Activated CD8-positive, alpha-beta T cell treated with anti-CD3 and anti-CD28 coated beads for 36 hours (primary cell): Measurements from ENCODE around the gene RASAL3. TPM values are rescaled to one million over a fixed set of nuclear protein-coding genes. Genes with fewer than 3 reads are reported as not detected.

Experiments
- ATAC-seq: fragments of 200-7000 bp; cut with Tn5 transposase; one replicate; pipeline ENCODE4 v1.10.0; 2021; ENCODE audit warnings: mild to moderate bottlenecking, moderate library complexity
- CTCF ChIA-PET: fragments of 350-600 bp; sonication (Branson Sonifier 250); formaldehyde crosslinking; loops from one replicate; lab custom pipeline; 2021; ENCODE audit warnings: antibody characterized with exemption; lab: Charles Lee
- POLR2A ChIA-PET: fragments of 350-600 bp; sonication (Branson Sonifier 250); formaldehyde crosslinking; loops from one replicate; lab custom pipeline; 2021; ENCODE audit warnings: antibody characterized with exemption; lab: Charles Lee
- DNase-seq: peaks from one replicate; pipeline ENCODE4 v3.0.0-alpha.2; 2020
- H3K27ac Mint-ChIP-seq: one replicate; pipeline ENCODE4 v1.8.0; 2021; ENCODE audit warnings: mild to moderate bottlenecking, mixed read lengths
- H3K27me3 Mint-ChIP-seq: one replicate; pipeline ENCODE4 v1.8.0; 2021; ENCODE audit warnings: mixed read lengths
- H3K36me3 Mint-ChIP-seq: one replicate; pipeline ENCODE4 v1.8.0; 2021; ENCODE audit warnings: low read depth, mixed read lengths
- H3K4me1 Mint-ChIP-seq: one replicate; pipeline ENCODE4 v1.8.0; 2021; ENCODE audit warnings: low read depth, mixed read lengths
- H3K4me3 Mint-ChIP-seq: one replicate; pipeline ENCODE4 v1.8.0; 2021; ENCODE audit warnings: mild to moderate bottlenecking, moderate library complexity, mixed read lengths
- H3K9me3 Mint-ChIP-seq: one replicate; pipeline ENCODE4 v1.8.0; 2021; ENCODE audit warnings: mixed read lengths
- intact Hi-C: fragments of 100-400 bp; cut with micrococcal nuclease; formaldehyde crosslinking; loops from one replicate; pipeline ENCODE4 v1.10.0; 2022
- total RNA-seq, 2 experiments: library from RNA; stranded (reverse); gene quantifications; one replicate each; pipeline ENCODE4 v1.2.3, GENCODE V29; 2021
- TF ChIP-seq, protein P1 (sequence below): fragments of 200-600 bp; IDR thresholded peaks from one replicate; pipeline ENCODE4 v1.8.0; 2022; ENCODE audit warnings: antibody characterized with exemption, mild to moderate bottlenecking

Gene RASAL3
- total RNA-seq, 2 experiments from 2014 or later = 83.9 to 85.8 TPM

DNA sequence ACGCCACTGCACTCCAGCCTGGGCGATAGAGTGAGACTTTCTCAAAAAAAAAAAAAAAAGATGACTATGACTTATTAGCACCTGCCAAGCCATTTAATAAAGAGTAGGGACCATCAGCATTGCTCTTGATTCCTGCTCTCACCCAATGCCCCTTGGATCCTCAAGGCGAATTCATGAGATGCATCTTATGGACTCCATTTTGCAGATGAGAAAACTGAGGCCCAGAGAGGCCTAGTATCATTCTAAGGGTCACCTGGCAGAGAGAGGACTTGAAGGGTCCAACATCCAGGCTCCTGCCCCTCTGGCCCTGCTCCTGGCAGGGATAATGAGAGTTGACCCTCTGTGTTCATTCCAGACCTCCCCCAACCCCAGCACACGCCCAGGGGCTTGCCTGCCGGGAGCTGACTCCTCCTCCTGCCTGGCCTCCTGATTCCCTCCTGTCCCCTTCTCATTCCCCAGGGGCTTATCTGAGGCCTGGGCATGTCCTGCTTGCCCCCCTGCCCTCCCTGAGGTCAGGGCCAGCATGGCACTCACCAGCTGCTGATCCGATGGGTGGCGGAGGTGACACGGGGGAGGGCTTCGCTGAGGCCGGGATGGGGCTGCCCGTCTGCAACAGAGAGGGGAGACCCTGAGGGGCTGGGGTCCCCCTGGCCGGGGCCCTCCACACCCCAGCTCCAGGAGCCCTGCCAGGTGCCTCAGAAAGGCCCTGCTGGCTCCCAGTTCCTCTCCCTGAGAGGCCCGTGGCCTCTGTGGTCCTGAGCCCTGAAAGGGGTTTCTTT lies 22.0 kb downstream of the RASAL3 start:
- no peak overlapping the region for H3K27ac Mint-ChIP-seq
- H3K4me1 Mint-ChIP-seq = no peaks in the 10 kb centered on the region
- H3K4me3 Mint-ChIP-seq = no peak overlapping the region
- ATAC-seq (no peak), DNase-seq (no peak)
- no peaks in the 10 kb centered on the region for H3K27me3 Mint-ChIP-seq
- POLR2A ChIA-PET = interaction anchor here (1.2 kb wide), 1 partner anchor 109 kb away, joined by 3 read pairs; no protein-coding TSS in a partner anchor
- intact Hi-C loops = no loop called here
- H3K9me3 Mint-ChIP-seq = no peaks in the 10 kb centered on the region
- no peaks in the 10 kb centered on the region for H3K36me3 Mint-ChIP-seq
- CTCF ChIA-PET = interaction anchor here (1.2 kb wide), 1 partner anchor 24 kb away, joined by 3 read pairs; the partner anchor contains the start of gene AKAP8L
- TF ChIP-seq, protein P1, sequence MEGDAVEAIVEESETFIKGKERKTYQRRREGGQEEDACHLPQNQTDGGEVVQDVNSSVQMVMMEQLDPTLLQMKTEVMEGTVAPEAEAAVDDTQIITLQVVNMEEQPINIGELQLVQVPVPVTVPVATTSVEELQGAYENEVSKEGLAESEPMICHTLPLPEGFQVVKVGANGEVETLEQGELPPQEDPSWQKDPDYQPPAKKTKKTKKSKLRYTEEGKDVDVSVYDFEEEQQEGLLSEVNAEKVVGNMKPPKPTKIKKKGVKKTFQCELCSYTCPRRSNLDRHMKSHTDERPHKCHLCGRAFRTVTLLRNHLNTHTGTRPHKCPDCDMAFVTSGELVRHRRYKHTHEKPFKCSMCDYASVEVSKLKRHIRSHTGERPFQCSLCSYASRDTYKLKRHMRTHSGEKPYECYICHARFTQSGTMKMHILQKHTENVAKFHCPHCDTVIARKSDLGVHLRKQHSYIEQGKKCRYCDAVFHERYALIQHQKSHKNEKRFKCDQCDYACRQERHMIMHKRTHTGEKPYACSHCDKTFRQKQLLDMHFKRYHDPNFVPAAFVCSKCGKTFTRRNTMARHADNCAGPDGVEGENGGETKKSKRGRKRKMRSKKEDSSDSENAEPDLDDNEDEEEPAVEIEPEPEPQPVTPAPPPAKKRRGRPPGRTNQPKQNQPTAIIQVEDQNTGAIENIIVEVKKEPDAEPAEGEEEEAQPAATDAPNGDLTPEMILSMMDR = no peak

DNA sequence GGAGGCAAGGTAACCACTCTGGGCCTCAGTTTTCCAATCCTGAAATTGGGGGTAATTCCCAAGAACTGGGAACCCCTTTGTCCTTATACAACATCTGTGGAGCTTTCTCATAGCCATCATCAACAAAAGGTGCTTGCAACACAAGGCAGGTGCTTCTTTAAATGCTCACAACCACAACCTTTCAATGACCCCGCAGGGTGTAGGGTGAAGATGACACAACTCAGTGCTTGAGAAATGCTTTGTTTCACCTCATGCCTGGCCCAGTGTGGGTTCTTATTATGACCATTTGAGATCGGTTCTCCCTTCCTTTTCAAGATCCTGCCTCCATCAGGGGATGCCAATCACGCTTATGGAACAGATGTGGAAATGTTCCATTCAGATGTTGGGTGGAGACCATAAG lies 23.0 kb downstream of the RASAL3 start:
- H3K4me1 Mint-ChIP-seq = peaks cover 2% of the 10 kb centered on the region
- H3K27me3 Mint-ChIP-seq = no peaks in the 10 kb centered on the region
- DNase-seq = no peak
- TF ChIP-seq, protein P1 = no peak
- ATAC-seq = no peak
- intact Hi-C loops = no loop called here
- no peaks in the 10 kb centered on the region for H3K36me3 Mint-ChIP-seq
- ChIA-PET POLR2A (interaction anchor here (0.6 to 1.2 kb wide), 3 partner anchors 8 to 110 kb away, joined by 3 read pairs; no protein-coding TSS in a partner anchor), CTCF (interaction anchor here (1.2 kb wide), 1 partner anchor 23 kb away, joined by 3 read pairs; the partner anchor contains the start of gene AKAP8L)
- no peaks in the 10 kb centered on the region for H3K9me3 Mint-ChIP-seq
- no peak overlapping the region for H3K4me3 Mint-ChIP-seq
- no peak overlapping the region for H3K27ac Mint-ChIP-seq

DNA sequence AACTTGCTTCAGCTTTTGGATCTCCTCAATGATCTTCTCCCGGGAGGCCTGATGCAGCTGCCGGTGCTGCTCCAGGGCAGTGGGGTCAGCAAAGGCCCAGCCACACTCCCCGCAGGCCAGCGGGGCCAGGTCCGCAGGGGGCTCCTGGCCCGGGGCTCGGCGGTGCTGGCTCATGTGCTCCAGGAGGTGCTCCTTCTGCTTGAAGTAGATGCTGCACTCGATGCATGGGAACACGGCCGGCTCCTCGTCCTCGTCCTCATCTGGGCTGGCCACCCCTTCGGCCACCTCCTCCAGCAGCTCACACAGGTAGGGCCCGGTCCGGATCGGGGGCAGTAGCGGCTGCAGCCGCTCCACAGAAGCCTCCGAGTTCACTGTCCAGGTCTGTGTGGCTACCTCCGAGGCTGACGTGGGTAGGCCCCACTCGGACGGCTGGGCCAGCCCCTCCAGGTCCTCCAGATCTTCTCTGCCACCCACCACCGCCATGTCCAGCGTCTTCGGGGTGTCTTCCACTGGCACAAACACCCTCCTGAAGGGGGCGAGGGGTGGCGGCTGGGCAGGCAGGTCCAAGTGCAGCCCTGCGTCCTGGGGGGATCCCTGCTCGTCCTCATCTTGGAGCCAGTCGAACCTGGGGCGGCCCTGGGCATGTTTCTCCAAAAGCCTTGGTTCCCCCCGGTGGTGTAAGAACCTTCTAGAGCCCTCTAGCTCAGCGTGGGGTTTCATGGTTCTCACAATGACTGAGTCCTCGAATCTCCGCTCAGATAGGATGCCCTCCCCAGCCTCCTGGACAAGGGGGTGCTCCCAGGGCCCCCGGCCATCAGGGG lies 24.3 kb downstream of the RASAL3 start:
- ATAC-seq = no peak
- CTCF ChIA-PET = interaction anchor here (0.9 kb wide), 1 partner anchor 116 kb away, joined by 3 read pairs; no protein-coding TSS in a partner anchor
- intact Hi-C loops = no loop called here
- peaks cover 4% of the 10 kb centered on the region for H3K4me1 Mint-ChIP-seq
- no peaks in the 10 kb centered on the region for H3K27me3 Mint-ChIP-seq
- H3K9me3 Mint-ChIP-seq = no peaks in the 10 kb centered on the region
- H3K4me3 Mint-ChIP-seq = no peak overlapping the region
- TF ChIP-seq, protein P1 = no peak
- DNase-seq = no peak
- no peaks in the 10 kb centered on the region for H3K36me3 Mint-ChIP-seq
- POLR2A ChIA-PET = interaction anchor here (1.4 to 1.5 kb wide), 2 partner anchors 19 to 21 kb away, joined by 3 to 5 read pairs; partner anchors contain the start of gene AKAP8L
- no peak overlapping the region for H3K27ac Mint-ChIP-seq

DNA sequence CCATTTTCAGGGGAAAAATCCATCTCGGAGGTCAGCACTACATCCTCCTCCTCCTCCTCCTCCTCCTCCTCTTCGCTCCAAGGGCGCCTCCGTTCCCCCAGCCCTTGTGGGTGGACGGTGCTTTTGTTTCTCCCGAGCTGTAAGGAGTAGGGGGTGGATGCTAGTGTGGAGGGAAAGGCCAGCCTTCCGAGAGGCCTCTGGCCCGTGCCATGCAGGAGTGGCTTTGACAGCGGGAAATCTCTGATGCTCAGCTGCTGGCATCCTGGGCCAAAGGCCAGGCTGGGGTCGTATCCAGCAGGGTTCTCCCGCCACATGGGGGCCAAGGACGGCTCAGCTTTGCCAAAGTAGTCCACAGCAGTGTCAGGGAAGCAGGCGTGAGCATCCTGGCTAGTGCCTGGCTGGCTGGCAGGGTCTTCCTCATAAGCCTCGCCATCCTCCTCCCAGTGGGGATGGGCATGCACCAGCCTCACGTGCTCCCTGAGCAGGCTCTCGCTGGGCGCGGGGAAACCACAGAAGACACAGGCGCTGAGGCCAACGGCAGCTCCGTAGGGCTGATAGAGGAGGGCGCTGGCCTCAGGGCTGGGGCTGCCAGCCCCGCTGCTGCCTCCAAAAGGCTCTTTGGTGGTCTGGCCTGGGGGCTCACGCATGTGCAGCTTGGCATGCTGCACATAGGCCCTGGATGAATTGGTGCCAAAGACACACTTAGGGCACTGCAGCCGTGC lies 25.1 kb downstream of the RASAL3 start:
- intact Hi-C loops = no loop called here
- ChIA-PET CTCF (interaction anchor here (0.9 kb wide), 1 partner anchor 116 kb away, joined by 3 read pairs; no protein-coding TSS in a partner anchor), POLR2A (interaction anchor here (1.4 to 1.5 kb wide), 2 partner anchors 19 to 20 kb away, joined by 3 to 5 read pairs; partner anchors contain the start of gene AKAP8L)
- no peak overlapping the region for H3K4me3 Mint-ChIP-seq
- no peak for DNase-seq
- H3K9me3 Mint-ChIP-seq = no peaks in the 10 kb centered on the region
- no peak for ATAC-seq
- H3K36me3 Mint-ChIP-seq = no peaks in the 10 kb centered on the region
- TF ChIP-seq, protein P1 = no peak
- H3K4me1 Mint-ChIP-seq = peaks cover 4% of the 10 kb centered on the region
- no peak overlapping the region for H3K27ac Mint-ChIP-seq
- no peaks in the 10 kb centered on the region for H3K27me3 Mint-ChIP-seq
